NOMO-1 (cell line): Measurements from ENCODE around the gene NAALADL1.
A peak's percentile ranks its signal among the peaks of the same experiment; 100 is the strongest.

Experiments used
- DNase-seq, 2 experiments: peaks; one replicate each; lab custom pipeline; 2025; ENCODE audit not compliant: unreplicated experiment in 2 of 2; lab: John Stamatoyannopoulos, UW

NAALADL1 gene, protein sequence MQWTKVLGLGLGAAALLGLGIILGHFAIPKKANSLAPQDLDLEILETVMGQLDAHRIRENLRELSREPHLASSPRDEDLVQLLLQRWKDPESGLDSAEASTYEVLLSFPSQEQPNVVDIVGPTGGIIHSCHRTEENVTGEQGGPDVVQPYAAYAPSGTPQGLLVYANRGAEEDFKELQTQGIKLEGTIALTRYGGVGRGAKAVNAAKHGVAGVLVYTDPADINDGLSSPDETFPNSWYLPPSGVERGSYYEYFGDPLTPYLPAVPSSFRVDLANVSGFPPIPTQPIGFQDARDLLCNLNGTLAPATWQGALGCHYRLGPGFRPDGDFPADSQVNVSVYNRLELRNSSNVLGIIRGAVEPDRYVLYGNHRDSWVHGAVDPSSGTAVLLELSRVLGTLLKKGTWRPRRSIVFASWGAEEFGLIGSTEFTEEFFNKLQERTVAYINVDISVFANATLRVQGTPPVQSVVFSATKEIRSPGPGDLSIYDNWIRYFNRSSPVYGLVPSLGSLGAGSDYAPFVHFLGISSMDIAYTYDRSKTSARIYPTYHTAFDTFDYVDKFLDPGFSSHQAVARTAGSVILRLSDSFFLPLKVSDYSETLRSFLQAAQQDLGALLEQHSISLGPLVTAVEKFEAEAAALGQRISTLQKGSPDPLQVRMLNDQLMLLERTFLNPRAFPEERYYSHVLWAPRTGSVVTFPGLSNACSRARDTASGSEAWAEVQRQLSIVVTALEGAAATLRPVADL

DNA sequence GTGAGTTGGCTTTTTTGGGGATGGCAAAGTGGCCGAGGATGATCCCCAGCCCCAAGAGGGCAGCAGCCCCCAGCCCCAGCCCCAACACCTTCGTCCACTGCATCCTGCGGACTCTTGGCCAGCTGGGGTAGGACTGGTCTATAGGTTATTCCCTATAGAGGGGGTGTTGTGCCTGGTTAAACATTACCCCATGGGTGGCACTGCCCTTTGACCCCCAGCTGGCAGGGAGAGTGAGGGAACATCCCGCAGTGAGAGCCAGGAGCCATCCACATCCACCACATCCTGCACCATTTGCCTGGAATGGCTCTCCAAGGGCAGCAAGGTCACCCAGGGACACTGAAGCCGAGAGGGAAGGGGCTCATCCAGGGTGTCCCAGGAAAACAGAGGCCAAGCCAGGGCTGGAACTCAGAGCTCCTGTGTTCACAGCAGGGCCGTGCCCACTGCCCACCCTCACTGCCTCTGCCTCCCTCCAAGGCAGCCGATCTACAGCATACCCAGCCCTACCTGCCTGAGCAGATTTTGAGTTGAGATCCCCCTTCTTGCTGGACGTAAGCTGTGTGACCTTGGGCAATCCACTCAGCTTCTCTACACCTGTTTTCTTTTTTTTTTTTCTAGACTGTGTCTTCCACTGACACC, at the start of gene NAALADL1:
TSS of gene NAALADL1 (minus strand) at position 135 of the 636 bp plus-strand sequence. CDS start at position 103, 32 bp downstream.
- no peak for DNase-seq

DNA sequence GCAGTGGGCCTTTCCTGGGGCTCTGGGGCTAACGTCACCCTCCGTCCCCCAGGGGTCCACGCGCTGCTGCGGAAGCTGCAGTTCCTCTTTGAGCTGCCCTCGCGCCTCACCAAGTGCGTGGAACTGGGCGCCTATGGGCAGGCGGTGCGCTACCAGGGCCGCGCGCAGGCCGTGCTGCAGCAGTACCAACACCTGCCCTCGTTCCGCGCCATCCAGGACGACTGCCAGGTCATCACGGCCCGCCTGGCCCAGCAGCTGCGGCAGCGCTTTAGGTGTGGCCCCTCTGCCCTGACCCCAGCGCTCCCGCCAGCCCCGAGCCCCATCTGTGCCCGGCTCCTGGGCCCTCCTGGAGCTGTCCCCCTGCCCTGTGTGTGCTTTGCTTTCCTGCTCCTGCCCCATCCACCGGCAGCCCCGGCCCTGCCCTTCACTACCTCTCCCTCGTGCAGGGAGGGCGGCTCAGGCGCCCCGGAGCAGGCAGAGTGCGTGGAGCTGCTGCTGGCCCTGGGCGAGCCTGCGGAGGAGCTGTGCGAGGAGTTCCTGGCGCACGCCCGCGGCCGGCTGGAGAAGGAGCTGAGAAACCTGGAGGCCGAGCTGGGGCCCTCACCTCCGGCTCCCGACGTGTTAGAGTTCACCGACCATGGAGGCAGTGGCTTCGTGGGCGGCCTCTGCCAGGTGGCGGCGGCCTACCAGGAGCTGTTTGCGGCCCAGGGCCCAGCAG, 49.6 kb upstream of the NAALADL1 start:
- no peak for DNase-seq

DNA sequence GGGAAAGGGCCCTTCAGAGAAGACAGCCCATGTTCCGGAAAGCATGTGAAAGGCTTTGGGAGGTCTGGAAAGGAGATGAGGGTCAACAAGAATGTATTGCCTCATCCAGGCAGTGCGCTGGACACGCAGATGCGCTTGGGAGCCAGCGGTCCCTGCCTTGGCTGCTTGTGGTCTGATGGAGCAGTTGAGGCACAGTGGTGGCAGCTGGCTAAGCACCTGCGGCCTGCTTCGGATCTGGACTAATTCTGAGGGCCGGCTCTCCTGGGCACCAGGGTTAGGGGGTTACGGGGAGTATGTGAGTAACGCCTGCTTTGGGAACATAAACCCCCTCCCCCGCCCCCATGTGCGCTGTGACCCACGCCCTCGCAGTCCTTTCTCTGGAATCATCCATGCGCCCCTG, 48.7 kb upstream of the NAALADL1 start:
- DNase-seq = no peak

DNA sequence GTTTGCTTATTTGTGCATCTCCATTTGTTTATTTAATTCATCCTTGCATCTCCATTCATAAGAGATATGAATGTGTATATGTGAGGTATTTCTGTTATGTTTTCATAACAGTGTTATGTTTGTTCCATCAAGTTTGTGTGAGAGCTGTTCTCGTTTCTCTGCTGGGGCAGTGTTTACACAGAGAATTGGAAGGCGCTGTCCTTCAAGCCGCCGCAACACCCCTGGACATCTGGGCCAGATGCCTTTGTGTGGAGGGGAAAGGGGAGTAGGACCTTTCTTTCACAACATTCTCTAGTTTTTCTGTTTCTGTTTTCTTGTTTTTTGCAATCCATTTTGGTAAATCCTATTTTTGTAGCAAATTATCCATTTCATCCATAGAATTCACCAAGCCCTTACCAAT, 46.3 kb upstream of the NAALADL1 start:
- no peak for DNase-seq

DNA sequence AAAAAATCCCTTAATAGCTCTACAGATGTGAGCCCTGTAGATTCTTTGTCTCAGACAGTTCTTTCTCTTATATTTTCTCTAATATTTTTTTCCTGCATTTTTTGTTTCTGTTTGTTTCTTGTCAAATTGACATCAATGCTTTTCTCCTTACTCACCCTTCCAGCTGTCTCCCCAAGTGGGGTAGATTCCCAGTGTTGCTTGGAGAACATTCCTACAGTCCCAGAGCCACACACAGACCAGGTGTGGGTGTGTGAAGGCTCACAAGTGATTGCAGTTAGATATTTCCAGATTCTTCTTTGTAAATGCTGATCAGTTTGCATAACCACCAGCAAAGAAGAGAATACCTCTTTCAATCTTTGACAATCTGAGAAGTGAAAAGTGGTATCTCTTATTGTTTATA, 45.1 kb upstream of the NAALADL1 start:
- DNase-seq = no peak

DNA sequence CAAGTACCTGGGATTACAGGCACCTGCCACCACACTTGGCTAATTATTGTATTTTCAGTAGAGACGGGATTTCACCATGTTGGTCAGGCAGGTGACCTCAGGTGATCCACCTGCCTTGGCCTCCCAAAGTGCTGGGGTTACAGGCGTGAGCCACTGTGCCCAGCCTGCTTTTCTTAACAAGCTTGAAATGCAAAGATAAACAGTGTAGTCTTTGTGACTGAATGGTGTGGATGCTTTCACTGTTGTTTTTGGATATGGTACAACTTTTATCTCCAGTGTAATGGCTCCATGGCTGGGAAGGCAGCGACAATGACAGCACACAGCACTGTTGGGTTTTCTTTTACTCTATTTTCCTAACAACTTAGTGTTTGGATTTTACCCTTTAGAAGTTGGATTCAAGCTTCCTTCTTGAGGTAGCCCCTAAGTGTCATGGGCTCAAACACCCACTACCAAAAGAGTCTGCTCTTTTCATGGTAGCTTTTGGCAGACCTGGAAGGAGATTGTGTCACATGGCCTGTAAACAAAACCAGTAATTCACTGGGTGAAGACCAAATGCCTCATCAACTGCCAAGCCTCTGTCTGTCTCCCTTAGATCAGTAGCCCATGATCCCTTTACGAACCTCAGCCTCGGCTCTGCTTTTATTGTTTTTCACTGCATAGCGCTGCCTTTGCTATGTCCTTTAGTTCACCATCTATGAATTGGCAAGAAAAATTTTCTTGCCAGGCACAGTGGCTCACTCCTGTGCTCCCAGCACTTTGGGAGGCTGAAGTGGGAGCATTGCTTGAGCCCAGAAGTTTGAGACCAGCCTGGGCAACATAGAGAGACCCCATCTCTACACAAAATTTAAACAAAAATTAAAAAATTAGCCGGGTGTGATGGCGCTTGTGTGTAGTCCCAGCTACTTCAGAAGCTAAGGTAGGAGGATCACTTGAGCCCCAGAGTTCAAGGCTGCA, 44.1 kb upstream of the NAALADL1 start:
- no peak for DNase-seq

DNA sequence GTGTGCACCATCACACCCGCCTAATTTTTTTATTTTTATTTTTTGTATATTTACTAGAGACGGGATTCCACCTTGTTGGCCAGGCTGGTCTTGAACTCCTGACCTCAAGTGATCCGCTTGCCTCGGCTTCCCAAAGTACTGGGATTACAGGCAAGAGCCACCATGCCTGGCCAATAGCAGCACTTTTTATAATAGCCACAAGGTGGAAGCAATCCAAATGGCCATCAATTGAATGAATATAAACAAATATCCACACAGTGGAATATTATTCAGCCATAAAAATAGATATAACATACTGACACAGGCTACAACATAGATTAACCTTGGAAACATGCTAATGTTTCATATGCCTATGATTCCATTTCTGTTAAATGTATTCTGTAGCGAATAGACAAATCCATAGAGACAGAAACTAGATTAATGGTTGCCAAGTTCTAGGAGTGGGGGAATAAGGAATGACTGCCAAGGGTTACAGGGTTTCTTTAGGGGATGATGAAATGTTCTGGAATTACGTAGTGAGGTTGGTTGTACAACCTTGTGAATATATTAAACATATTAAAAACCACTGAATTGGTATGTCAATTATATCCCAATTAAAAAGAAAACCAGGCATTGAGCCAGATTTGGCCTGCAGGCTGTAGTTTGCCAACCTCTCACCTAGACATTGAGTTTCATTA, 42.5 kb upstream of the NAALADL1 start:
- DNase-seq = no peak

DNA sequence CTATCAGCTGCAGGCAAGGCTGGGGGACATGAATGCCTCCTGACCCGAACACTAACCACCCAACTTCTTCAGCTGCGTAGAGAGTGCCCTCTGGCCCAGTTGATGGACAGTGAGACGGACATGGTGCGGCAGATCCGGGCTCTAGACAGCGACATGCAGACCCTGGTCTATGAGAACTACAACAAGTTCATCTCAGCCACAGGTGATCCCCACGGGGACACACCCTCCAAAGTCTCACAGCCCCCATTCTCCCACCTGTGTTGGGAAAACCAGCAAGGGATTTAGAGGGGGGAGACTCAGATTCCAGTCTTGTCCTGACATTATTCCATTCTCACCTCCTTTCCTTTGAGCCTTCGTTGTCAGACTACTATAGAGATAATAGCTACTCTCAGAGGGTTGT, 38.6 kb upstream of the NAALADL1 start:
- DNase-seq = no peak

DNA sequence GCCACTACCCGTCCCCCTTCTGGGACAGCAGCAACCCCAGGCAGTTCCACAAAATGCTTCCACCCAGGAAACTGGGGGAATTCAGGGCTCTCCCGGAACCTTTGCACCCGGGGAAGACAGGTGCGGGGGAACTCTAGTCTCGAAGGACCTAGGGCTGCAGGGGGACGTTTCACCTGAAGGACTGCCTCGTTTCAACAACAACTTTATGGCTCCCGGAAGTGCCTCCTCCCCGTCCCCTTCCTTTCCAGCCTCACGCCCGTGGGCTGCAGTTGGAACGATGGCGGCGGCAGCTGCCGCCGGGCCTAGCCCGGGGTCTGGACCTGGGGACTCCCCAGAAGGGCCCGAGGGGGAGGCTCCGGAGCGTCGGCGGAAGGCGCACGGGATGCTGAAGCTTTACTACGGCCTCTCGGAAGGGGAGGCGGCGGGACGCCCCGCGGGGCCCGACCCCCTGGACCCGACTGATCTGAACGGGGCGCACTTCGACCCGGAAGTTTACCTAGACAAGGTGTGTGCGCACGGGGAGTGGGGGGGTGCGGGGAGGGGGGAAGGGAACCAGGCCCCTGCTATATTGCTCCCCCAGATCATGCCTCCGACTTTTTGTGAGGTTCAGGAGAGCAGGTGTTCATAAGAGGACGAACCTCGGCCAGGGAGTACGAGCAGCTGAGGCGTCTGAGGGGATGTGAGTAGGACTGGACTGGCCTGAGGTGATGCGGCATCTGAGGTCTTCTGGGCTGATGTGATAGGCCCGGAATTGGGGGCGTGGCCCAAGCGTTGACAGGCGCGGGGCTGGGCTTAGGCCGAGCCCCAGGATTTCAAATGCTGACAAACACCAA, 37.8 kb upstream of the NAALADL1 start, which contains the start of gene VPS51:
TSS of gene VPS51 (plus strand) at position 241 of the 833 bp plus-strand sequence. CDS start at position 278, 37 bp downstream.
- peak; percentile 88 to 89 for DNase-seq

DNA sequence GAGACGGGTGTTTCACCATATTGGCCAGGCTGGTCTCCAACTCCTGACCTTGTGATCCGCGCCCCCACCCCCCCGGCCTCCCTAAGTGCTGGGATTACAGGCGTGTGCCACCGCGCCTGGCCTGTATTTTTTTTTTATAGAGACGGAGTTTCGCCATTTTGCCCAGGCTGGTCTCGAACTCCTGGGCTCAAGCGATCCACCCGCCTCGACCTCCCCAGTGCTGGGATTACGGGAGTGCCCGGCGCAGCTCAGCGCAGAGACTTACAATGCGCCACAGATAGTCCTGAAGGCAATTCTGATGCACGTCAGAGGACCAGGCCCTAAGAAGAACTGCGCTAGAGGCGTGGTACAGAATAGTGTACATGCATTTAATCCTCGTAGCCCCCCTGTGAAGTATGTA, 37.1 kb upstream of the NAALADL1 start:
- no peak for DNase-seq

DNA sequence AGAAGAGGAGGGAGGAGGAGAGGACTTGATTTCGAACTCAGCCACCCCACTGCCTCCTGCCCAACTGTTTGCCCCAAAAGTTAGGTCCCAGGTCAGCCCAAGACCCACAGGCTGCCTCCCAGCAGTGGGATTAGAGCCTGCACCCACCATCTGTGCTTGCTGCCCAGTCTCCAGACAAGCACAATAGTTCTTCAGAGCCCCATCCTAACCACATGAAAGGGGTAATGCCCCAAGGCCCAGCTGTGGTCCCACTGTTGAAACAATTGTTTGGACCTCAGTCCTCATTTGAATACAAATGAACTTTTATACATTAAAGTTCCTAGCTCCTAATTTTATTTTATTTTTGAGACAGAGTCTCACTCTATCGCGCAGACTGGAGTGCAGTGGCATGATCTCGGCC, 32.3 kb upstream of the NAALADL1 start:
- no peak for DNase-seq

DNA sequence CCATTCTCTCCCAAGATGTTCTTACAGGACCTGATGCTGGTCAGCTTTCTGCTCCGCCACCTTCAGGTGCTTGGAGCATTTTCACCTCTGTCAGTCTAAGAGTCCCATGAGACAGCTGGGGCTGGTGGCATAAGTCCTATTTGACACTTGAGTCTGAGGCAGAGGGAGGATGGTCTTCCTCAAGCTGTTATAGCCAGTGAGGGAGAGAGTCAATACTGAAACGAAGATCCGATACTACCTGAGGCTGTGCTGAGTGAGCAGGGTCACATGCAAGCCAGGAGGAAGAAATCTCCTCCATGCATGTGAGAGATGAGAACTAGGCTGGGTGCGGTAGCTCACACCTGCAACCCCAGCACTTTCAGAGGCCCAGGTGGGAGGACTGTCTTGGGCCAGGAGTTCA, 31.3 kb upstream of the NAALADL1 start:
- no peak for DNase-seq

DNA sequence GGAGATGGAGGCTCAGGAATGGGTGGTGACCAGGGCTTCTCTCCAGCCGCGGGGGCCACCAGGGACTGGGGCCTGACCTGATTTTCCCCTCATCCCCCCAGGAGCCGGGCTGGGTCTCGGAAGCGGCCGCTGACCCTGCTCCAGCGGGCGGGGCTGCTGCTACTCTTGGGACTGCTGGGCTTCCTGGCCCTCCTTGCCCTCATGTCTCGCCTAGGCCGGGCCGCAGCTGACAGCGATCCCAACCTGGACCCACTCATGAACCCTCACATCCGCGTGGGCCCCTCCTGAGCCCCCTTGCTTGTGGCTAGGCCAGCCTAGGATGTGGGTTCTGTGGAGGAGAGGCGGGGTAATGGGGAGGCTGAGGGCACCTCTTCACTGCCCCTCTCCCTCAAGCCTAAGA, 29.5 kb upstream of the NAALADL1 start:
- no peak for DNase-seq

DNA sequence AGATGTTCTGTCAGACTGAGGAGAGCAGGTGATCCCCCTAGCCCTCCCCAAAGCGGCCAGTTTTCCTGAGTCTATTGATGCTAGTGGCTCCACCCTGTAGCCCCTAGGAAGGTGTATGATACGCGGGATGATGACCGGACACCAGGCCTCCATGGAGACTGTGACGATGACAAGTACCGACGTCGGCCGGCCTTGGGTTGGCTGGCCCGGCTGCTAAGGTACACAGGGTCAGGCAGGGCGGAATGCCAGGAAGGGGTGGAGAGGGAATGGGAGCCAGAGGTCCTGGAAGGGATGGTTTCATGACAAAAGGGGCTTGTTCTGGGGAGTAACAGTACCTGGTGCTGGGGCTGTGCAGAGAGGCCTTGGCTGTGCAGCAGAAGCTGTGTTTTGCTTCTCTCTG, 28.9 kb upstream of the NAALADL1 start:
- no peak for DNase-seq

DNA sequence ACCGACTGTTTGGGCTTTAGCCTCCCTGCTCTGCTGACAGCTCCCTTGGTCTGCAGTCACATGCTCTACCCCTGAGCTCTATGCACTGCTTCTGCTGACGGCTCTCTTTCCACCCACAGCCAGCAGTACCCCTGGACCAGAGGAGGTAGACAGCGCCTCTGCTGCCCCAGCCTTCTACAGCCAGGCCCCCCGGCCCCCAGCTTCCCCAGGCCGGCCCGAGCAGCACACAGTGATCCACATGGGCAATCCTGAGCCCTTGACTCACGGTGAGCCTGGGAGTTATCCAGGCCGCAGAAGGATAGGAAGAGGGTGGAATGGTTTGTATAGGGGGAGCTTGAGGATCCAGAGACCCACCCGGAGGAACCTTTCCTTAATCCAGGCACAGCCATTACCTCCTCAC, 28.5 kb upstream of the NAALADL1 start:
- DNase-seq = no peak

DNA sequence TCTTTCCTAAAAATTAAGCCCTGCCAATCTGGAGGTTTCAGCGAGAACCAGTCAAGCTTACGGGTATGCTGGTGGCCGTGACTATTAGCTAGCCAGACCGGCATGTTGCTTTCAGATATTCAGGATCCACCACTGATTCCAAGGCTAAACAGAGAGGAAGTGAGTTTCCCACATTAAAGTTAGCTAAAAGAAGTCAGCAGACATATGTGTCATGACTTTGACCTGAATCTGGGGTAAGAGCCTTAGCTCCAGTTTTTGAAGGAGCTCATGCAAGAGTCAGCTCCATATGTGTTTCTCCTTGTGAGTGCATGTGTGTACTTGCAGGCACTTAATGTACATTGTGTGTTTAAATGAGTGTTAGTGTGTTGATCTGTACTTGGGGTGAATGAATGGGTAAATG, 27.1 kb upstream of the NAALADL1 start:
- DNase-seq = no peak

DNA sequence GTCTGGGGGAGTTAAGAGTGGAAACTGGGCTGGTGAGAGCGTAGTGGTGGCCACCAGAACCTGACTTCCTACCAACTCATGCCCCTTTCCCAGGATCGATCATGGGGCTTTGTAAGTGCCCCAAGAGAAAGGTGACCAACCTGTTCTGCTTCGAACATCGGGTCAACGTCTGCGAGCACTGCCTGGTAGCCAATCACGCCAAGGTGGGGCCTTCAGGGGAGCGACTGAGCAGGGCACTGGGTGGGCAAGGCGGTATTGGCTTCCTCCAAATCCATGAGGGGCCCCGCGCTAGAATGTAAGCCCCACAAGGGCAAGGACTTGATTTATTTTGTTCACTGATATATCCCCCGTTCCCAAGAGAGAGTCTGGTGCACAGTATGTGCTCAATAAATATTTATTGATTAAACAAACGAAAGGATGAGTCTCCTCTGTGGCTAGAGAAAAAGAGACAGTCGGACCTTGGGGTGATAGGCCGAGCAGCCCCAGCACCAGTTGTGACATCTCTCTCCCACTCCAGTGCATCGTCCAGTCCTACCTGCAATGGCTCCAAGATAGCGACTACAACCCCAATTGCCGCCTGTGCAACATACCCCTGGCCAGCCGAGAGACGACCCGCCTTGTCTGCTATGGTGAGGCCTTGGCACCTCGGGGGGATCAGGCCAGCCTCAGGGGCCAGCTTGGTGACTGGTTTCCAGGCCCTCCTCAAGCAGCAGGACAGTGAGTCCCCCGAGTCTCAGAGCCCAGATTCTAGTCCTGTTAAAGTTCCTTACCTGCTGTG, 26.4 kb upstream of the NAALADL1 start:
- DNase-seq = no peak
